ENCODE results near the gene FOXP2.
A peak's percentile ranks its signal among the peaks of the same experiment; 100 is the strongest.

Gene FOXP2

GRCh38 chr7:114659409-114660125, 245.0 kb downstream of the FOXP2 start:
- no peak for DNase-seq

GRCh38 chr7:114660126-114660486, 245.5 kb downstream of the FOXP2 start:
- DNase-seq = no peak

- DNase-seq = no peak
These were observed 246.1 kb downstream of the FOXP2 start for GRCh38 chr7:114660753-114661152.

GRCh38 chr7:114662002-114662677, 247.5 kb downstream of the FOXP2 start:
- DNase-seq = no peak

- DNase-seq = no peak
These were observed 248.9 kb downstream of the FOXP2 start for GRCh38 chr7:114663502-114663901.

- no peak for DNase-seq
These were observed 256.1 kb downstream of the FOXP2 start for GRCh38 chr7:114670676-114671075.

GRCh38 chr7:114671563-114672123, 257.0 kb downstream of the FOXP2 start:
- DNase-seq = no peak

- no peak for DNase-seq
These were observed 263.5 kb downstream of the FOXP2 start for GRCh38 chr7:114678116-114678515.

- DNase-seq = no peak
These were observed 272.6 kb downstream of the FOXP2 start for GRCh38 chr7:114687238-114687637.

- DNase-seq = no peak
These were observed 273.9 kb downstream of the FOXP2 start for GRCh38 chr7:114688443-114689055.

- DNase-seq = no peak
These were observed 274.8 kb downstream of the FOXP2 start for GRCh38 chr7:114689406-114689805.

- DNase-seq = no peak
These were observed 277.0 kb downstream of the FOXP2 start for GRCh38 chr7:114691605-114692004.

- DNase-seq = no peak
These were observed 280.6 kb downstream of the FOXP2 start for GRCh38 chr7:114695182-114695581.

GRCh38 chr7:114700247-114700928, 285.8 kb downstream of the FOXP2 start:
- DNase-seq = no peak

- DNase-seq = peak; percentile 2
These were observed 289.1 kb downstream of the FOXP2 start for GRCh38 chr7:114703677-114704076.

GRCh38 chr7:114708646-114709045, 294.0 kb downstream of the FOXP2 start:
- DNase-seq = no peak

- DNase-seq = no peak
These were observed 295.9 kb downstream of the FOXP2 start for GRCh38 chr7:114710499-114710898.

GRCh38 chr7:114711241-114711640, 296.6 kb downstream of the FOXP2 start:
- no peak for DNase-seq

- peak; percentile 1 for DNase-seq
These were observed 301.3 kb downstream of the FOXP2 start for GRCh38 chr7:114715907-114716306.

GRCh38 chr7:114718861-114719260, 304.2 kb downstream of the FOXP2 start:
- DNase-seq = no peak

GRCh38 chr7:114720725-114721124, 306.1 kb downstream of the FOXP2 start:
- no peak for DNase-seq

- DNase-seq = no peak
These were observed 307.9 kb downstream of the FOXP2 start for GRCh38 chr7:114722562-114722961.

- DNase-seq = no peak
These were observed 308.7 kb downstream of the FOXP2 start for GRCh38 chr7:114723308-114723707.

Data from T1000 (cell line).